GM11168 (cell line): ENCODE data around the gene MSMB.
"Not testable (repeated sequence)": the region's sequence is repeated elsewhere in the genome, so short reads cannot be mapped to it uniquely, and the experiment has no call there.

Experiments
- in situ Hi-C: fragments of 300-500 bp; cut with MboI; formaldehyde crosslinking; loops from one replicate; pipeline ENCODE4 v1.12.0; 2022; ENCODE audit warnings: low sequenced_read_pairs; ENCODE audit not compliant: unreplicated experiment

MSMB gene

GRCh38 chr10:46046261-46046660, at the start of gene MSMB:
Gene MSMB, minus strand, starts transcription at chr10:46046269. Its CDS starts 32 bp downstream, at chr10:46046237.
- in situ Hi-C loops = no loop called here

GRCh38 chr10:46094931-46095750, 49.1 kb upstream of the MSMB start:
- in situ Hi-C loops = no loop called here

GRCh38 chr10:46094197-46094500, 48.1 kb upstream of the MSMB start:
- in situ Hi-C loops = no loop called here

- in situ Hi-C loops = not testable (repeated sequence)
Measured at GRCh38 chr10:46093316-46094196, 47.5 kb upstream of the MSMB start.

GRCh38 chr10:46092524-46093081, 46.5 kb upstream of the MSMB start:
- in situ Hi-C loops = no loop called here

- in situ Hi-C loops = no loop called here
Measured at GRCh38 chr10:46091828-46092523, 45.9 kb upstream of the MSMB start.

GRCh38 chr10:46091080-46091827, 45.2 kb upstream of the MSMB start:
- in situ Hi-C loops = no loop called here

- in situ Hi-C loops = no loop called here
Measured at GRCh38 chr10:46090258-46090812, 44.3 kb upstream of the MSMB start.

GRCh38 chr10:46087381-46087780, 41.3 kb upstream of the MSMB start:
- in situ Hi-C loops = not testable (repeated sequence)

GRCh38 chr10:46084321-46085165, 38.5 kb upstream of the MSMB start:
- in situ Hi-C loops = no loop called here

GRCh38 chr10:46080886-46081285, 34.8 kb upstream of the MSMB start:
- in situ Hi-C loops = no loop called here

GRCh38 chr10:46079831-46080585, 33.9 kb upstream of the MSMB start:
- in situ Hi-C loops = no loop called here

GRCh38 chr10:46077731-46078413, 31.8 kb upstream of the MSMB start:
- in situ Hi-C loops = no loop called here

GRCh38 chr10:46077141-46077554, 31.1 kb upstream of the MSMB start:
- in situ Hi-C loops = no loop called here

GRCh38 chr10:46075869-46076268, 29.8 kb upstream of the MSMB start:
- in situ Hi-C loops = no loop called here

- in situ Hi-C loops = no loop called here
Measured at GRCh38 chr10:46074196-46074946, 28.3 kb upstream of the MSMB start.

GRCh38 chr10:46073564-46073963, 27.5 kb upstream of the MSMB start:
- in situ Hi-C loops = no loop called here
